ENCODE results near the gene AKNA.
"Not testable (repeated sequence)": the region's sequence is repeated elsewhere in the genome, so short reads cannot be mapped to it uniquely, and the experiment has no call there.

The AKNA gene

GRCh38 chr9:114330636-114331035 lies 57.1 kb downstream of the AKNA start:
- Histone ChIP-seq H3K36me3 (ENCODE audit: insufficient read depth, low read length) (peaks cover 15% of the 10 kb centered on the region), H3K4me1 (ENCODE audit: insufficient read depth, low read length, severe bottlenecking) (no peaks in the 10 kb centered on the region), H3K4me2 (ENCODE audit: low read length) (no peak overlapping the region), H3K27ac (ENCODE audit: low read depth, low read length, poor library complexity, severe bottlenecking) (no peak overlapping the region), H3F3A (ENCODE audit: insufficient read depth, low read length) (no peaks in the 10 kb centered on the region), H3K9ac (ENCODE audit: low read length) (no peak overlapping the region), H2AFZ (ENCODE audit: low read length) (no peak overlapping the region), H3K9me3 (ENCODE audit: low read length) (0 out of 2 replicates have a peak, but pooled peaks cover 3% of the 10 kb centered on the region), H3K9me2 (ENCODE audit: low read depth, low read length) (no peaks in the 10 kb centered on the region), H3K4me3 (ENCODE audit: low read depth, low read length, poor library complexity, severe bottlenecking) (no peak overlapping the region), H3K79me2 (ENCODE audit: insufficient read depth, low read length) (no peaks in the 10 kb centered on the region), H3K27me3 (ENCODE audit: insufficient read depth, low read length) (no peaks in the 10 kb centered on the region; the same call in 1 of the 2 replicates), H4K20me1 (ENCODE audit: insufficient read depth, low read length) (no peaks in the 10 kb centered on the region)
- no peak for TF ChIP-seq CTCF (IDR thresholded peaks at IDR 0.05; ENCODE audit: low read length)
- no peak for TF ChIP-seq EZH2 (IDR thresholded peaks at IDR 0.05; ENCODE audit: borderline replicate concordance, low read length)

GRCh38 chr9:114329625-114330022 lies 58.2 kb downstream of the AKNA start, which contains the start of gene ORM2:
Gene ORM2, plus strand, starts transcription at chr9:114329869. Its CDS starts 36 bp downstream, at chr9:114329905.
- H3K4me1 ChIP-seq (ENCODE audit: insufficient read depth, low read length, severe bottlenecking); H3F3A ChIP-seq (ENCODE audit: insufficient read depth, low read length); H3K36me3 ChIP-seq (ENCODE audit: insufficient read depth, low read length); H3K79me2 ChIP-seq (ENCODE audit: insufficient read depth, low read length); H2AFZ ChIP-seq (ENCODE audit: low read length); H3K4me3 ChIP-seq (ENCODE audit: low read depth, low read length, poor library complexity, severe bottlenecking); H3K27me3 ChIP-seq (ENCODE audit: insufficient read depth, low read length); H4K20me1 ChIP-seq (ENCODE audit: insufficient read depth, low read length); H3K4me2 ChIP-seq (ENCODE audit: low read length); H3K27ac ChIP-seq (ENCODE audit: low read depth, low read length, poor library complexity, severe bottlenecking); H3K9ac ChIP-seq (ENCODE audit: low read length); H3K9me3 ChIP-seq (ENCODE audit: low read length); H3K9me2 ChIP-seq (ENCODE audit: low read depth, low read length): not testable (repeated sequence)

- H3K9me3 ChIP-seq (ENCODE audit: low read length); H3F3A ChIP-seq (ENCODE audit: insufficient read depth, low read length); H3K4me1 ChIP-seq (ENCODE audit: insufficient read depth, low read length, severe bottlenecking); H3K79me2 ChIP-seq (ENCODE audit: insufficient read depth, low read length); H3K27me3 ChIP-seq (ENCODE audit: insufficient read depth, low read length); H3K9ac ChIP-seq (ENCODE audit: low read length); H3K4me2 ChIP-seq (ENCODE audit: low read length); H4K20me1 ChIP-seq (ENCODE audit: insufficient read depth, low read length); H3K36me3 ChIP-seq (ENCODE audit: insufficient read depth, low read length); H3K27ac ChIP-seq (ENCODE audit: low read depth, low read length, poor library complexity, severe bottlenecking); H3K4me3 ChIP-seq (ENCODE audit: low read depth, low read length, poor library complexity, severe bottlenecking); H3K9me2 ChIP-seq (ENCODE audit: low read depth, low read length); H2AFZ ChIP-seq (ENCODE audit: low read length): not testable (repeated sequence)
These were observed 58.7 kb downstream of the AKNA start for GRCh38 chr9:114328937-114329624.

GRCh38 chr9:114328357-114328820 lies 59.4 kb downstream of the AKNA start:
- H3K27ac ChIP-seq (ENCODE audit: low read depth, low read length, poor library complexity, severe bottlenecking); H3K4me1 ChIP-seq (ENCODE audit: insufficient read depth, low read length, severe bottlenecking); H4K20me1 ChIP-seq (ENCODE audit: insufficient read depth, low read length); H3F3A ChIP-seq (ENCODE audit: insufficient read depth, low read length); H3K79me2 ChIP-seq (ENCODE audit: insufficient read depth, low read length); H3K9me2 ChIP-seq (ENCODE audit: low read depth, low read length); H3K27me3 ChIP-seq (ENCODE audit: insufficient read depth, low read length); H3K9ac ChIP-seq (ENCODE audit: low read length); H2AFZ ChIP-seq (ENCODE audit: low read length); H3K4me2 ChIP-seq (ENCODE audit: low read length); H3K4me3 ChIP-seq (ENCODE audit: low read depth, low read length, poor library complexity, severe bottlenecking); H3K9me3 ChIP-seq (ENCODE audit: low read length); H3K36me3 ChIP-seq (ENCODE audit: insufficient read depth, low read length): not testable (repeated sequence)

All from OCI-LY1 (cell line).